Activated CD8-positive, alpha-beta memory T cell treated with anti-CD3 and anti-CD28 coated beads, Interleukin-2, amount 10 ng/mL, durations not matched to agents 7 days and 5 days (primary cell): ENCODE measurements around the gene PHACTR1. TPM values are rescaled to one million over a fixed set of nuclear protein-coding genes. Genes with fewer than 3 reads are reported as not detected.
"Not testable (repeated sequence)": the region's sequence is repeated elsewhere in the genome, so short reads cannot be mapped to it uniquely, and the experiment has no call there.

Experiments
- ATAC-seq: fragments of 150-1000 bp; cut with Tn5 transposase; one replicate; pipeline ENCODE4 v1.10.0; 2021; ENCODE audit warnings: moderate library complexity
- CTCF ChIA-PET: fragments of 350-600 bp; sonication (Branson Sonifier 250); formaldehyde crosslinking; loops from one replicate; lab custom pipeline; 2021; ENCODE audit warnings: antibody characterized with exemption; lab: Charles Lee
- DNase-seq: peaks from one replicate; pipeline ENCODE4 v3.0.0-alpha.2; 2020
- H3K27ac Mint-ChIP-seq: one replicate; pipeline ENCODE4 v1.8.0; 2021; ENCODE audit warnings: mild to moderate bottlenecking, mixed read lengths
- H3K27me3 Mint-ChIP-seq: one replicate; pipeline ENCODE4 v1.8.0; 2021; ENCODE audit warnings: mixed read lengths
- H3K36me3 Mint-ChIP-seq: one replicate; pipeline ENCODE4 v1.8.0; 2021; ENCODE audit warnings: mild to moderate bottlenecking, mixed read lengths
- H3K4me1 Mint-ChIP-seq: one replicate; pipeline ENCODE4 v1.8.0; 2021; ENCODE audit warnings: mixed read lengths
- H3K4me3 Mint-ChIP-seq: one replicate; pipeline ENCODE4 v1.8.0; 2021; ENCODE audit warnings: mild to moderate bottlenecking, moderate library complexity, mixed read lengths
- H3K9me3 Mint-ChIP-seq: one replicate; pipeline ENCODE4 v1.8.0; 2022; ENCODE audit warnings: low read depth, mixed read lengths
- total RNA-seq, 2 experiments: library from RNA; stranded (reverse); gene quantifications; one replicate each; pipeline ENCODE4 v1.2.3, GENCODE V29; 2021

The PHACTR1 gene
- total RNA-seq, 2 experiments from 2014 or later: 0.73 to 2.2 TPM

GRCh38 chr6:13305791-13306190, 589.2 kb downstream of the PHACTR1 start:
- H3K4me1 Mint-ChIP-seq: peaks cover 24% of the 10 kb centered on the region
- H3K36me3 Mint-ChIP-seq: peaks cover 38% of the 10 kb centered on the region
- no peak for DNase-seq
- H3K27me3 Mint-ChIP-seq: no peaks in the 10 kb centered on the region
- no peak for ATAC-seq
- H3K4me3 Mint-ChIP-seq: no peak overlapping the region
- H3K9me3 Mint-ChIP-seq: no peaks in the 10 kb centered on the region
- CTCF ChIA-PET: no interaction called here
- H3K27ac Mint-ChIP-seq: no peak overlapping the region

- peaks cover 43% of the 10 kb centered on the region for H3K36me3 Mint-ChIP-seq
- ATAC-seq: no peak
- no peaks in the 10 kb centered on the region for H3K27me3 Mint-ChIP-seq
- H3K4me3 Mint-ChIP-seq: no peak overlapping the region
- no peaks in the 10 kb centered on the region for H3K9me3 Mint-ChIP-seq
- H3K4me1 Mint-ChIP-seq: peaks cover 20% of the 10 kb centered on the region
- DNase-seq: peak; percentile 34
- CTCF ChIA-PET: no interaction called here
- no peak overlapping the region for H3K27ac Mint-ChIP-seq
Observed at GRCh38 chr6:13307508-13307995, 591.0 kb downstream of the PHACTR1 start.

- H3K36me3 Mint-ChIP-seq: peaks cover 40% of the 10 kb centered on the region
- H3K9me3 Mint-ChIP-seq: no peaks in the 10 kb centered on the region
- H3K27ac Mint-ChIP-seq: no peak overlapping the region
- no peaks in the 10 kb centered on the region for H3K27me3 Mint-ChIP-seq
- peak; percentile 18 for DNase-seq
- no peak overlapping the region for H3K4me3 Mint-ChIP-seq
- CTCF ChIA-PET: no interaction called here
- peaks cover 12% of the 10 kb centered on the region for H3K4me1 Mint-ChIP-seq
- no peak for ATAC-seq
Observed at GRCh38 chr6:13308332-13308731, 591.8 kb downstream of the PHACTR1 start.

- no peaks in the 10 kb centered on the region for H3K4me1 Mint-ChIP-seq
- DNase-seq: no peak
- no peak overlapping the region for H3K27ac Mint-ChIP-seq
- H3K9me3 Mint-ChIP-seq: no peaks in the 10 kb centered on the region
- CTCF ChIA-PET: no interaction called here
- H3K36me3 Mint-ChIP-seq: peaks cover 45% of the 10 kb centered on the region
- no peaks in the 10 kb centered on the region for H3K27me3 Mint-ChIP-seq
- no peak for ATAC-seq
- no peak overlapping the region for H3K4me3 Mint-ChIP-seq
Observed at GRCh38 chr6:13311155-13311554, 594.6 kb downstream of the PHACTR1 start.

GRCh38 chr6:13314806-13315205, 598.2 kb downstream of the PHACTR1 start:
- CTCF ChIA-PET: interaction anchor here (0.6 to 1.8 kb wide), 2 partner anchors 12 to 111 kb away, joined by 3 to 5 read pairs; no protein-coding TSS in a partner anchor
- Mint-ChIP-seq H3K27me3 (no peaks in the 10 kb centered on the region), H3K36me3 (peaks cover 50% of the 10 kb centered on the region)

GRCh38 chr6:13315896-13316295, 599.3 kb downstream of the PHACTR1 start:
- H3K27me3 Mint-ChIP-seq: no peaks in the 10 kb centered on the region
- no peak for DNase-seq
- no peaks in the 10 kb centered on the region for H3K4me1 Mint-ChIP-seq
- H3K27ac Mint-ChIP-seq: no peak overlapping the region
- CTCF ChIA-PET: no interaction called here
- no peak for ATAC-seq
- peaks cover 54% of the 10 kb centered on the region for H3K36me3 Mint-ChIP-seq
- H3K9me3 Mint-ChIP-seq: no peaks in the 10 kb centered on the region
- no peak overlapping the region for H3K4me3 Mint-ChIP-seq

More at GRCh38 chr6:13314806-13315205, 598.2 kb downstream of the PHACTR1 start:
- H3K9me3 Mint-ChIP-seq: no peaks in the 10 kb centered on the region
- ATAC-seq: no peak
- H3K4me1 Mint-ChIP-seq: no peaks in the 10 kb centered on the region
- no peak for DNase-seq
- no peak overlapping the region for H3K4me3 Mint-ChIP-seq
- H3K27ac Mint-ChIP-seq: no peak overlapping the region

- ATAC-seq (no peak), DNase-seq (no peak)
- Mint-ChIP-seq H3K4me1 (no peaks in the 10 kb centered on the region), H3K27ac (no peak overlapping the region), H3K4me3 (no peak overlapping the region), H3K9me3 (no peaks in the 10 kb centered on the region), H3K36me3 (peaks cover 52% of the 10 kb centered on the region), H3K27me3 (no peaks in the 10 kb centered on the region)
- CTCF ChIA-PET: interaction anchor here (0.7 kb wide), 1 partner anchor 131 kb away, joined by 3 read pairs; no protein-coding TSS in a partner anchor
Observed at GRCh38 chr6:13318821-13319220, 602.3 kb downstream of the PHACTR1 start.

GRCh38 chr6:13319891-13320564, 603.5 kb downstream of the PHACTR1 start:
- CTCF ChIA-PET: no interaction called here
- Mint-ChIP-seq H3K27me3 (no peaks in the 10 kb centered on the region), H3K9me3 (no peaks in the 10 kb centered on the region), H3K27ac (no peak overlapping the region), H3K4me3 (no peak overlapping the region), H3K4me1 (no peaks in the 10 kb centered on the region), H3K36me3 (peaks cover 53% of the 10 kb centered on the region)
- no peak for DNase-seq
- no peak for ATAC-seq

GRCh38 chr6:13326031-13326586, 609.5 kb downstream of the PHACTR1 start:
- CTCF ChIA-PET, ATAC-seq, H3K27me3 Mint-ChIP-seq, H3K4me3 Mint-ChIP-seq, H3K27ac Mint-ChIP-seq, DNase-seq, H3K9me3 Mint-ChIP-seq: not testable (repeated sequence)
- Mint-ChIP-seq H3K4me1 (peaks cover 25% of the 10 kb centered on the region), H3K36me3 (peaks cover 24% of the 10 kb centered on the region)

GRCh38 chr6:13327691-13328075, 611.1 kb downstream of the PHACTR1 start:
- ATAC-seq: peak; percentile 2
- Mint-ChIP-seq H3K4me3 (peak overlapping the region; percentile 87), H3K27me3 (no peaks in the 10 kb centered on the region), H3K36me3 (peaks cover 19% of the 10 kb centered on the region), H3K4me1 (peaks cover 25% of the 10 kb centered on the region), H3K27ac (peak overlapping the region; percentile 91), H3K9me3 (no peaks in the 10 kb centered on the region)
- CTCF ChIA-PET: interaction anchor here (0.5 to 4.8 kb wide), 10 partner anchors 13 to 438 kb away, joined by 3 to 49 read pairs (median 5); partner anchors contain the start of gene SIRT5
- DNase-seq: no peak

GRCh38 chr6:13328076-13328874, 611.7 kb downstream of the PHACTR1 start, which contains the start of gene TBC1D7:
Gene TBC1D7 (minus strand): TSS chr6:13328537. CDS start chr6:13326898, 1,639 bp downstream.
- Mint-ChIP-seq H3K36me3 (peaks cover 18% of the 10 kb centered on the region), H3K27me3 (no peaks in the 10 kb centered on the region), H3K9me3 (no peaks in the 10 kb centered on the region), H3K4me3 (peak within 1 kb of the TSS; percentile 87), H3K27ac (peak within 1 kb of the TSS; percentile 91), H3K4me1 (peaks cover 25% of the 10 kb centered on the region)
- DNase-seq (peak; percentile 95), ATAC-seq (peak; percentile 96)
- CTCF ChIA-PET: interaction anchor here (0.5 to 4.8 kb wide), 18 partner anchors 9 to 439 kb away, joined by 3 to 49 read pairs (median 4); partner anchors contain the start of genes GFOD1 and SIRT5

- ATAC-seq (no peak), DNase-seq (no peak)
- Mint-ChIP-seq H3K4me1 (peaks cover 25% of the 10 kb centered on the region), H3K36me3 (peaks cover 12% of the 10 kb centered on the region), H3K27me3 (no peaks in the 10 kb centered on the region), H3K9me3 (no peaks in the 10 kb centered on the region), H3K4me3 (peak overlapping the region; percentile 87), H3K27ac (peak overlapping the region; percentile 91)
- CTCF ChIA-PET: interaction anchor here (0.8 to 4.8 kb wide), 14 partner anchors 9 to 437 kb away, joined by 3 to 49 read pairs (median 4); partner anchors contain the start of genes GFOD1 and SIRT5
Observed at GRCh38 chr6:13328875-13329183, 612.3 kb downstream of the PHACTR1 start.
